Measurements from ENCODE around the gene MTTP. TPM values are rescaled to one million over a fixed set of nuclear protein-coding genes. Genes with fewer than 3 reads are reported as not detected.

Gene MTTP
- polyA plus RNA-seq, 3 donors = 0.05 to 0.07 TPM; not detected in 1

DNA sequence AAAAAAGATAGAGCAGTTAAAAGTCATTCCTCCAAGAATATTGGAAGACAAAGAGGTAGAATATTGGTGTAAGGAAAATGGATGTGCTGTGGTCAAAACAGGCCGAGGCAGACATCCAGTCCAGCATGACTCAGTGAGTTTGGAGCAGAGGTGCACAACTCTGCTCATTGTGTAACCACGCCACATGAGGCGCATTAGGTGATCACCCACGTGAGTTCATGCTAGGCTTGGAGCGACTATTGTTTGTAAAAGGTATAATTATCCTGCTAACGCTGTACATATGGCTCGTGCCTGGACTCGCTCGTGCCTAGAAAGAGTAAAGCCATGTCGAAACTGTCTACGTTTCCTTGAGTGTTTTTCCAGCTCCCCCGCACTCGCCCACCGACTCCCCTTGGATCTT is 59.1 kb downstream of the MTTP start:
- no peak overlapping the region for H3K27ac ChIP-seq (ENCODE audit: low read depth, low read length)
- 88 to 95% (median 88%) methylated on average over 14 of the region's 14 CpGs for WGBS, 3 donors

DNA sequence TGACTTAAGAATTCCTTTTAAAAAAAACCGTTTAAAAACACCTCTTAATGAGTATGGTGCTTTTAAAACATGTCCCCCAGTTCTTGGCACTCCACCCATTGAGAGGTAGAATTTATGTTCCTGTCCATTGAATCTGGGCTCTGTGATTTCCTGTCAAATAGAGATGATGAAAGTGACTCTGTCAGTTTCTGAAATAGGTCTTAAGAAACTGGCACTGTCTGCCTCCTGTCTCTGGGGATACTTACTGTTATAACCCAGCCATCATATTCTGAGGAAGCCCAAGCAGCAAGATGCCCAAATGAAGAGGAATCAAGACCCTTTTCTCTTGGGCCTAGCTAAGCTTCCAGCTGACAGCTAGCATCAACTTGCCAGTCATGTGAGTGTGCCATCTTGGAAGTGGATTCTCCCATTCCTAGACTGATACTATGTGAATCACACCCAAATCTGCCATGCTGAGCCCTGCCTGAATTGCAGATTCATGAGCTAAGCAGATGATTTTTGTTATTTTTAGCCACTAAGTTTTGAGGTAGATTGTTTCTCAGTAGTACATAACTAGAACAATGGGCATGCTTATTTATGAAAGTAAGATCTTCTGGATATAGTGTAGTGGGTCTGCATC is 60.2 kb downstream of the MTTP start:
- H3K27ac ChIP-seq (ENCODE audit: low read depth, low read length) = no peak overlapping the region
- 50 to 65% (median 53%) methylated on average over 1 of the region's 1 CpG for WGBS, 3 donors

DNA sequence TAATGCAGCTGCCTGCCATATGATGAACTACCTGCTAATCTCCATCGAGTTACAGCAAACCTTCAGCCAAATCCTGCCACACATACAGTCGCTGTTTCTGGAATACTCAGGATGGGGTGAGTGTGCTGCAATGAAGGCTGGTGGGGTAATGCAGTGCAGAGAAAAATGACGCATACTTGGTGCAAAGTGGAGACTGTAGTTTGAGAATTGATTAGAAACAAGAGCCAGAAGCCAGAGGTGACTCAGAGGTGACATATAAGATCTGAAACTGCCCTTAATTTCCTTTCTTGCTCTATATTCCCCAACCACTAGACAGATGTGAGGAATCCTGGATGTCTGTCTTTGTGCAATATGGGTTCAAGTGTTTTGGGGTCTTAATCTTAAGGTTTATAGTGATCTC is 61.0 kb downstream of the MTTP start:
- H3K27ac ChIP-seq (ENCODE audit: low read depth, low read length) = no peak overlapping the region
- WGBS, 3 donors = 81 to 89% (median 86%) methylated on average over 3 of the region's 3 CpGs

DNA sequence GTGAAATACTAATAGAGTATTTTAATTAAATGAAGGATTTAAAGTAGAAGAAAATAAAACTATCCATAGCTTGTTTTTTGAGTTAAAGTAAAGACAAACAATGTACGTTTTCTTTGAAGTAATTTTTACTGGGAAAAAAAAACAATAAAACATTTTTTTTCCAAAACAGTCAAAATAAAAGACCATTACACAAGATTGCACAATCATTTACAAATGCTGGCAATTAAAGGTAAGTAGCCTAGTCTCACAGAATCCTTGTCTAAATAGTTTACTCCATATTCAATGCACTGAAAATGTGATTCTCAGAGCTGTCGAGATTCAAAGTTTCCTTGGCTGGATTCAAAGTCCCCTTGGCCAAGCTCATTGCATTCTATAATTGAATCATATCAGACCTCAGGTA is 61.8 kb downstream of the MTTP start:
- 73 to 81% (median 74%) methylated on average over 2 of the region's 2 CpGs for WGBS, 3 donors
- H3K27ac ChIP-seq (ENCODE audit: low read depth, low read length) = no peak overlapping the region

DNA sequence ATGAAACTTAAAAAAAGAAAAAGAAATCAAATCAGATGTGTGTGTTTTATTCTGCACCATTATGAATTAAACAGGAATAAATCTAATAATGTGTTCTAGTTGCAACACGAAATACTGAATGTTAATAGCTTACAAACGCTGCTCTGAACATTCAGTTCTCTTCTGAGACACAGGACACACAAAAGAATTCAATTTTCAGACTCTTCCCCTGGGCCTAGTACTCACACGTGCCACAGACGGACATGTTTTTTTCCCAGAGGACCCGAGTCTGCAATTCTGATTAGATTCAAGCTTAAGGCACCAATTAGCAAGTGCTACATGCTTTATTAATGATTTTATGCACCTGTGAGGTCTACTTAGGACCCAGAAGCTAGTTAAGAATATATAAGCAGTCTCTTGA is 62.5 kb downstream of the MTTP start:
- H3K27ac ChIP-seq (ENCODE audit: low read depth, low read length) = no peak overlapping the region
- WGBS, 3 donors = 51 to 72% (median 70%) methylated on average over 5 of the region's 5 CpGs

DNA sequence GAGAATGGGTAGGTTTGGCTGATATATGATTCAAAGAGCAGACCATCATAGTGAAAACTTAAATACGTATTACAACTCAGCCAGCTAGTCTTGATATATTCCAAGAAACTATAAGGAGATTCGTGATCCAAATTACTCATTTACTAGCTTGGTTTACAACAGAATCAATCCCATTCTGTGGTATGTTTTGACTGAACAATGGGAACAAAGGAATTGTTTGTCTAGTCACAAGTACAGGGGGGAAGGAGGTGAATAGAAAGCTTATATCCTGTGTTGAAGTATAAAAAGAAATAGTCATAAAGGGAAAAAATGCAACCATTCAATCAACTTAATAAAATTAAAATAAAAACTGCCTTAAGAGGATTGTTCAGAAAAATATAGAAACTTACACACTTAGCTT is 66.1 kb downstream of the MTTP start:
- H3K27ac ChIP-seq (ENCODE audit: low read depth, low read length) = no peak overlapping the region
- WGBS, 3 donors = 65 to 71% (median 67%) methylated on average over 2 of the region's 2 CpGs

DNA sequence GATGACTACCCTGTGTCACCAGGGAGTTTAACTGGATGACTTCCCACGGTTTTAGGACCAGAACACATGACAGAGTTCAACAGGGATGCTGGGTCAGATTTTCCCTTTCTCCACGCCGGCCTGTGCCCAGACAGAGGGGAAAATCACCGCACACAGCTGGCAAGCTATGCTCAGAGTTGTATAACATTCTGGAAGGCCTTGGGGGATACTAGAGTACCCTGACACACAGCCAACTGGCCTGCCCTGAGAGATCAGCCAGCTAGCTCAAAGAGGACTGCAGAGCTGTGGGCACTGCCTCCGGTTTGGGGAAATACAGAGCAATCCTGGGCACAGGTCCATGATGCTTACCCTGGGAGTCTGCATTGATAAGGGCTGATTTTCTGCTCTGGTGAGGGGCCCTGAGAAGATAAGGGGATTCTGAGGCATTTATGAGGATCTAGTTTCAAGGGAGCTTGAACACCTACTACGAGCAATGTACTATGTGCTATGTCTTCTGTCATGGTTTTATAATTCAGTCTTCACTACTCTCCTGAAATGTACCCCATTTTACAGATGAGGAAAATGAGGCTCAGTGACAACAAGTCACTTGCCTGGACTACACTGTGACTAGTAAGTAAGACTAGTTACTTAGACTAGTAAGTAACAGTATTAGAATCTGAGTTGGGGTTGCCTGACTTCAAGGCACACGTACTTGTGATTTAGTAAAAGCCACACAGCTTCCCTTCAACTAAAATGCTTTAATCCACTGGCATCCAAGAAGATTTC is 68.3 kb downstream of the MTTP start:
- 38 to 60% (median 53%) methylated on average over 7 of the region's 7 CpGs for WGBS, 3 donors
- no peak overlapping the region for H3K27ac ChIP-seq (ENCODE audit: low read depth, low read length)

DNA sequence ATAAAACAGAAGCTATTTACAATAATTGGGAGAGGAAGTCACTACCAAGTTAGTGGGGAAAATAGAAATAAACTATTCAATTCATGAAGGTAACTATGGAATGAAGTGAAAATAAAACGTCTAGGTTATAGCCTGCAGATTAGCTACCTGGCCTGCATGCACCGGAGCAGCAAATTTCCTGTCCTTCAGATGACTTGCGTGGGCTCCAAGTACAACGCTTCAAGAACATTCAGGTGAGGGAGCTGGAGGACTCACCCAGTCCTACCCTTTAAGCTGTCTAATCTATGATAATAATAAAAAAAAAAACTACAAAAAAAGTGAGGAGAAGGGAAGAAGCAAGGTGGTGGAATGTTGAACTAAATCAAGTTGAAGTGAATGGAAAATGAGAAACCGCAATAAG is 69.8 kb downstream of the MTTP start:
- WGBS, 3 donors = 49 to 75% (median 64%) methylated on average over 5 of the region's 5 CpGs

DNA sequence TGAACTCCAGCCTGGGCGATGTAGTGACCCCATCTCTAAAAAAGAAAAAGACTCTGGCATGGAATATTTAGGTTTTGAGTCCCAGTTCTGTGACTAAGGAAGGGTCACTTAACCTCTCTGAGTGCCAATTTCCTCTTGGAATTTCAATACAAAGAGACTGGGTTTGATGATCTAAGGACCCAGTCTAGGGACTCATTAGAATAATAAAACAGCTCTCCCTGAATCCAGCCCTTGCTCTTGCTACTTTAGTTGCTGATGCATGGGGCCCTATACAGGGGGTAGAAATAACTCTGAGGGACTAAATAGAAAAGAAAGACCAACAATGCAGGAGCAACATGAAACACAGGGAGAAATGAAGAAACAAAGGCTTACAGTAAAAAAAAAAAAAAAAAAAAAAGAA is 70.4 kb downstream of the MTTP start:
- H3K27ac ChIP-seq (ENCODE audit: low read depth, low read length) = no peak overlapping the region
- 89 to 90% (median 90%) methylated on average over 1 of the region's 1 CpG for WGBS, 3 donors

More for the DNA sequence above, 69.8 kb downstream of the MTTP start:
- no peak overlapping the region for H3K27ac ChIP-seq (ENCODE audit: low read depth, low read length)

DNA sequence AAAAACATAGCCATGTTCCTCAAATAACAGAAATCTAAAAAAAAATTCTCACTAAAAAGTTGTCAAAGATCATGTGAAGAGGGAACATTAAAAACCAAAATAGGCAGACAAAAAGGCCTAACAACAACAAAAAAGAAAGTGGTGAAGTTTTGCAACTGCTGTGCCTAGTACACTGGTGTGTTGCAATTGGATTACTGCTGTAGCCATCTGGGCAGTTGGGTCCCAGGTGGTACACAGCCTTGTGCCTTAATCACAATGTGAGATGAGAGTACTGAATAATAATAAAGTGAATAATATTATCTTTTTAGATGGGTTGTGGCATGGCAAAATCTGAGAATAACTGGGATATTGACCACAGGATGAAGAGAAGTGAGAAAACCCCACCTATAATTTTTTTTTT is 71.0 kb downstream of the MTTP start:
- H3K27ac ChIP-seq (ENCODE audit: low read depth, low read length) = no peak overlapping the region

DNA sequence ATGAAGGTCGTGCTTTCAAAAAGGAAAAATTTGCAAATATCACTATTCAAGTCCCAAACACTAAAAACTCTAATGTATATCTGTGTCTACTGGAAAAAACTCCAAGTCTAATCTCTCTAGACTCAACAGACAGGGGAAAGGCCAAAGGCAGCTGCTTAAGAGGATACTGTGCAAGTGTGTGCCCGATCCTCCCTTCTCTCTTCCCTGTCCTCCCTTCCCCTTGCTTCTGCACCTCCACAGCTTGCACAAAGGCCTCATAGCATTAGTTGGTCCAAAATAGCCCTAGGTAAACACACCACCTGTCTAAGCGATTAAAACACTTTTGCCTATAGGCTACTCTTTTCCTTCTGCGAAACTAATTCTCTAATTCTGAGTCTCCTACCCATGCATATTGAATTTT is 72.4 kb downstream of the MTTP start:
- no peak overlapping the region for H3K27ac ChIP-seq (ENCODE audit: low read depth, low read length)
- 58 to 81% (median 74%) methylated on average over 4 of the region's 4 CpGs for WGBS, 3 donors

DNA sequence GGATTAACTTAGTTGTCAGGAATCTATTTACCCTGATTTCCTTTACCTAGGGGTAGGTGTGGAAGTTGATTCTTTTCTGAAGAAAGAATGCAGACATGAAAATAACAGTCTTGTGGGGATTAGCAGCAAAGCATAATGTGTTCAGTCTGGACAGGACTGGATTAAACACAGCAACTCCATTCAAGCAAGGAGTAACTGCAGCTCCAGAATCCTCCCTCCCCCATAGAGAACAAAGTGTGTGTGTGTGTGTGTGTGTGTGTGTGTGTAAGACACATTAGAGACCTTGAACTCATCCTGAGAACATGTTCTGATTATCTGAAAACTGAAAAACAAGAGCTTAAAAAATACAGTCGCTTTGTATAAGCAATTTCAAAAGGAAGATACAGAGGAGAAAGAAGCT is 73.7 kb downstream of the MTTP start:
- 74 to 80% (median 77%) methylated on average over 1 of the region's 1 CpG for WGBS, 3 donors

DNA sequence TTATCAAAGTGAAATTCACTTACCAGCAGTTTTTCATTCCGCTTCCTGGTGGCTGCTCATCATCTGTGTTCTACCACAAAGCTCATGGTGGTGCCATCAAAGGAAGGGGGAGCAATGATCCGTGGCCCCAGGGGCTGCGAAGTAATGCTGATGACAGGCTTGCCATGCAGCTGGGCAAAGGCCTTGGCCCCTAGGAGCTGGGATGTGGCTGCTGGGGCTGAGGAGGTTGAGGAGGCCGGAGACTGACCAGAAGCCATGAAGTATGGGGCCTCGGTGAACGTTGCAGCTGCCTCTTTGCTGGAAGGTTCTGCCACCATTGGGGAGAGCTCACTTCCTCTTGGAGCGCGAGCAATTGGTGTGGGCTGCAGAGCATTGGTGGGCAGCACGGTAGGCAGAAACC is 74.6 kb downstream of the MTTP start:
- WGBS, 3 donors = 88 to 96% (median 88%) methylated on average over 9 of the region's 9 CpGs

More for the DNA sequence above, 73.7 kb downstream of the MTTP start:
- no peak overlapping the region for H3K27ac ChIP-seq (ENCODE audit: low read depth, low read length)

DNA sequence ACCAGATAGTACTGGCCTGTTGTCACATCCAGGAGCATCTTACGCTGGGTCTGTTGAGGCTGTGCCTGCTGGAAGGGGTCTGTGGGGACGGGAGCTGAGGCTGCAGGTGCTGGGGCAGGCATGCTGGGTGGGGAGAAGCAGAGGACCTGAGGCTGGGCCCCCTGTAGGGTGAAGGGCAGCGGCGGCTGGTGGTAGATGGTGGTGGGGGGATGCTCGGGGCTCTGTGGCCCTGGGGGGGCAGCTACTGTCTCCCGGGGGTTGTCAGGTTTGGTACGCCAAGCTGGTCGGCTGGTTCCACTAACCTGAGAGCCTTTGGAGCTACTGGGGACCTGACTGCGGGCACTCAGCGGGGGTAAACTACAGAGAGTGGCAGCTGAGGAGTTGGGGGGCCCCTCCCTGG is 75.2 kb downstream of the MTTP start:
- 89 to 94% (median 90%) methylated on average over 10 of the region's 10 CpGs for whole genome bisulfite sequencing, 3 donors
- no peak overlapping the region for H3K27ac ChIP-seq (ENCODE audit: low read depth, low read length)

More for the DNA sequence above, 74.6 kb downstream of the MTTP start:
- no peak overlapping the region for H3K27ac ChIP-seq (ENCODE audit: low read depth, low read length)

DNA sequence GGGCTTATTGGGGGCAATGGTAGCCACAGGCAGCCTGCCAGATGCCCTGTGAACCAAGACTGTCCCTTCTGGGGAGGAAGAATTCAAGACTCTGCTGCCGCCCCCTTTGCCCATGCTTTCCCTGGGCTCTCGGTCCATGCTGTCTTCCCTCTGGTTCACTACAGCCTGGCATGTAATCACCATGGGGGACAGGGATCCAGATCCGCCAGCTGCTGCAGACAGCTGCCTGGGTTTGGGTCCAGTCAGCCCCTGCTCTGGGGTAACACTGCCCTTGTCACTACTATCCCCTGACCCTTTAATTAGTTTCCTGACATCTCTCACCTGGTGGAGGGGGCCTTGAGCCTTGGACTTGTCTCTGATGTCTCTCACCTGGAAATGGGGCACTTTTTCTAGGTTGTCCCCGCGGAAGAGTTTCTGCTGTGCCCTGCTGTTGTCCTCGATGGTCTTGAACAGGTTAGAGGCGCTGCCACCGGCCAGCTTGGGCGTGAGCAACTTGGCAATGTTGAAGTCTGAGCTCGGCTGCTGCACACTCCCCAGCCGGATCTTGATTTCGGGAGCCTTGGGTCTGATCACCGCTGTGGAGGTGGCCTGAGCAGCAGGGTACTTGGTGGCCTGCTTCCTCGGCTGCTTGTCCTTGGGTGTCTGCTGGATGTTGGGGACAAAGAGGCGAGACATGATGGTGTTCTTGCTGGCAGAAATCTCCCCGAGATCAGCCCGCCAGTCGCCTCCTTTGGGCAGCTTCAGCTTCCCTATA is 76.6 kb downstream of the MTTP start:
- WGBS, 3 donors = 88 to 91% (median 90%) methylated on average over 18 of the region's 18 CpGs
- no peak overlapping the region for H3K27ac ChIP-seq (ENCODE audit: low read depth, low read length)

DNA sequence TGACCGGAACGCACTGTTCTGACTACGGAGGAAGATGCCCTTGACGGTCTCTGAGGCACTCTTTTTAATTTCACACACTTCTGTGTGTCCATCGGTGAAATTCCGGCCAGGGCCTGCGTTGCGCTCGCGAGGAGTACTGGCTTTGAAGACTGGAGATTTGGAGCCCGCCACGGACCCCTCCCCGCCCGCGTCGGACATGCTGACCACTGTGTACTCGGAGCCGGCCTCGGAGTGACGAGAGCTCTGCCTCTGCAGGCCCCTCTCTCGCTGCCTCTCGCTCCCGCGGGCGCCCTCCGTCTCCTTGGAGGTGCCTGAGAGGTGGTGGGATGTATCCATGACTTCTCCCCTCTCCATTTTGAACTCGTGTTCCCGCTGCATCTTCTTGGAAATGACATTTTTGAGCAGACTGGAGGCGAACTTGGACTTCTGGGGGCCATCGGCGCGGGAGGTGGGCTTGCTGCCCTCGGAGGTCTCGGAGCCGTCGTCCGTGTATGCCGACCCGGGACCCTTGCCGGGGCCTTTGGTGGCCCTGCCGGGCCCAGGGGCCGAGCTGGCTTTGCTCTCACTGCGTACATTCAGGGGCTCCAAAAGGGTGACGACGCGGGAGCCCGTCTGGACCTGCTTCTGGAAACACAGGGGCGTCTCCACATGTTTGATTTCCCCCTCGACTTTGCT is 77.3 kb downstream of the MTTP start:
- 95 to 97% (median 96%) methylated on average over 49 of the region's 49 CpGs for WGBS, 3 donors

DNA sequence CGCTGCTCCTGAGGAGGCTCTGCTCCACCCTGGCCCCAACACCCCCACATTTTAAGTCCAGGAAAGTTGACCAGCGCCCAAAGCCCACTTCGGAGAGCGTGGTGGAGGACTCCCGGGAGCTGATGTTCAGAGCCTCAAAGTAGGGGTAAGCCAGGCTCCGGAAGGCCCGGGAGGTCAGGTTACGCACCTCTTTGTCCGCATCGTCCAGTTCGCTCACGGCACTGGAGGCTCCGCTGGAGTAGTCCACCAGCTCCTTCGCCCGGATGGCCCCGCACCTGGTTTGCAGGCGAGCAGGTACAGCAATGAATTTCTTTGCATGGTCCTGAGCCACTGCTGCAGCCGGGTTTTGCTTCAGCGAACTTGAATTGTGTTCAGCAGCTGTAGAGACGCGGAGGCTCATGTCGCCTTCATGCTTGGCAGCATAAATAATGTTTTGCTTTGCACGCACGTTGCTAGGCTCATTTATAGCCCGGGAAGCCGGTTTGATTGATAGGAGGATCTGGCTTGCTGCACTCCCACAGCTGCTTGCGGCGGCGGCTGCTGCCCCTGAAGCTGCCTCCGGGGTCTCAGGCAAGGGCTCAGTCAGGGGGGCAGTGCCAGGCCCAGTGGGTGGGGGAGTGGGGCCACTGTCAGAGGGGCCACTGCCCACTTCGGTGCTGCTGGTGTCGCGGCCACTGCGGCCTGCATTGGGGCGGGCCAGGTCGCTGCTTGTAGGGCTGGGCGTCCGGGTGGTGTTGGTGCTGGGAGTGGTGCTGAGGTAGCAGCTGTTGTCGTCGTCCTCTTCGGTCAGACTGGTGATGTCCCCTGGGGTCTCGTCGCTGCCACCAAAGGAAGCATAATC is 78.2 kb downstream of the MTTP start:
- no peak overlapping the region for H3K27ac ChIP-seq (ENCODE audit: low read depth, low read length)
- WGBS, 3 donors = 95 to 97% (median 96%) methylated on average over 43 of the region's 43 CpGs

More for the DNA sequence above, 77.3 kb downstream of the MTTP start:
- no peak overlapping the region for H3K27ac ChIP-seq (ENCODE audit: low read depth, low read length)

DNA sequence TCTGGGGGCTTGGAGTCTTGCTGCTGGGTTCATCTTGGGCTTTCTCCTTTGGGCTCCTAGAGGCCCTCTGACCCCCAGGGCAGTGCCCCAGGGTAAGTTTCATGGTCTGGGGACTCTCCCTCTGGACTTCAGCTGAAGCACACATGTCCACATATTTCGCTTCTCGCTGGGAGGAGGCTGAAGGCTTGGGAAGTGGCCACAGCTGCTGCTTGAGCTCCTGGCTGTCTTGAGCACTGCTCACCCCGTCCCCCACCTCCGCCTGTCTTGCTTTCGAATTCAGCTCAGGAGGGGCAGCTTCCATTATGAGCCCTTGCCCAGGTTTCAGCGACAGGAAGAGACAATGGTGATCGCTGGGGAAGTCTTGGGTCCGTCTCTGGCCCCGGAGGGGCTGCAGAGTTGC is 79.3 kb downstream of the MTTP start:
- WGBS, 3 donors = 88 to 96% (median 92%) methylated on average over 9 of the region's 9 CpGs

More for the DNA sequence above, 79.3 kb downstream of the MTTP start:
- H3K27ac ChIP-seq (ENCODE audit: low read depth, low read length) = no peak overlapping the region

Data from adipose tissue (tissue), 3 donors.